HepG2 (cell line): Measurements from ENCODE around the gene PSMC5. TPM values are rescaled to one million over a fixed set of nuclear protein-coding genes. Genes with fewer than 3 reads are reported as not detected.

Experiments used
- ATAC-seq: fragments of 200-7000 bp; cut with Tn5 transposase; 3 replicates; pipeline ENCODE4 v1.9.1; 2020; ENCODE audit warnings: mild to moderate bottlenecking, moderate library complexity
- BruUV-seq: library from RNA; stranded (reverse); fragments of 400-500 nt; replicated peaks from 2 replicates; lab custom pipeline; 2021; lab: Mats Ljungman, UMichigan
- CTCF ChIA-PET: fragments of 300-600 bp; formaldehyde crosslinking; extraction: SDS; loops from one replicate; lab custom pipeline; 2021; ENCODE audit warnings: low total read pairs, inconsistent platforms, low intra/inter-chr PET ratio; lab: Yijun Ruan, JAX
- POLR2A ChIA-PET: fragments of 350-600 bp; sonication (Branson Sonifier 250); formaldehyde crosslinking; loops from one replicate; lab custom pipeline; 2020; ENCODE audit warnings: antibody characterized with exemption, inconsistent platforms; lab: Yijun Ruan, JAX
- DNase-seq: peaks from one replicate; pipeline ENCODE4 v3.0.0-alpha.2; 2015; ENCODE audit warnings: low spot score
- FAIRE-seq: peaks from 3 replicates; lab custom pipeline; 2011; peaks lifted over from hg19 to GRCh38; lab: Jason Lieb, UNC
- H2AFZ ChIP-seq: one replicate; pipeline ENCODE4 v1.6.1; 2011; ENCODE audit warnings: low read length, inconsistent platforms
- H3K27ac ChIP-seq: fragments of 300-600 bp; 3 replicates; pipeline ENCODE4 v1.8.0; 2011; ENCODE audit warnings: mixed run types, mild to moderate bottlenecking, mixed read lengths, low read length, inconsistent platforms; ENCODE audit not compliant: insufficient read depth; ENCODE audit errors: extremely low read length
- H3K27me3 ChIP-seq, 2 experiments: fragments of 200-600 bp in 1 of 2; 2 replicates in 1 of 2; 3 replicates in 1 of 2; pipeline versions ENCODE4 v1.6.0 to v1.8.0; 2011; ENCODE audit warnings: low read length in 2 of 2, mild to moderate bottlenecking in 2 of 2, moderate library complexity in 2 of 2, inconsistent platforms in 1 of 2; ENCODE audit not compliant: insufficient read depth in 2 of 2, control insufficient read depth in 1 of 2
- H3K36me3 ChIP-seq, 2 experiments: fragments of 200-600 bp in 1 of 2; replicated peaks in 1 of 2; 2 replicates in 1 of 2; 3 replicates in 1 of 2; pipeline versions ENCODE4 v1.5.1 to v1.8.0; 2011; ENCODE audit warnings: low read length in 2 of 2, inconsistent platforms in 1 of 2; ENCODE audit not compliant: insufficient read depth in 2 of 2, control insufficient read depth in 1 of 2
- H3K4me1 ChIP-seq: 2 replicates; pipeline ENCODE4 v1.5.1; 2012; ENCODE audit warnings: low read length, inconsistent platforms; ENCODE audit not compliant: insufficient read depth
- H3K4me2 ChIP-seq: 2 replicates; pipeline ENCODE4 v1.6.0; 2011; ENCODE audit warnings: low read depth, low read length, inconsistent platforms
- H3K4me3 ChIP-seq, 3 experiments: fragments of 200-600 bp in 1 of 3; sonication (generic), shearing (Covaris generic) in 1 of 3; replicated peaks in 1 of 3; 2 replicates each; pipeline ENCODE4 v1.5.1; 2011 to 2016; ENCODE audit warnings: low read length in 3 of 3, inconsistent platforms in 2 of 3, low read depth in 2 of 3, mild to moderate bottlenecking in 2 of 3, control low read depth in 1 of 3, mixed read lengths in 1 of 3; ENCODE audit not compliant: insufficient read depth in 1 of 3
- H3K79me2 ChIP-seq: one replicate; pipeline ENCODE4 v1.6.1; 2011; ENCODE audit warnings: low read length, inconsistent platforms; ENCODE audit not compliant: insufficient read depth
- H3K9ac ChIP-seq: 2 replicates; pipeline ENCODE4 v1.6.0; 2011; ENCODE audit warnings: mild to moderate bottlenecking, low read depth, low read length, inconsistent platforms; ENCODE audit not compliant: insufficient read depth
- H3K9me3 ChIP-seq: 2 replicates; pipeline ENCODE4 v1.5.1; 2012; ENCODE audit warnings: mild to moderate bottlenecking, low read length
- H4K20me1 ChIP-seq: 2 replicates; pipeline ENCODE4 v1.6.0; 2011; ENCODE audit warnings: inconsistent platforms, mild to moderate bottlenecking, low read length, moderate library complexity; ENCODE audit not compliant: insufficient read depth
- CREBL2 ChIP-seq: sonication (generic); formaldehyde crosslinking; IDR thresholded peaks from 2 replicates; pipeline ENCODE4 v1.8.1; 2023; ENCODE audit warnings: missing genetic modification reagents, mild to moderate bottlenecking, borderline replicate concordance
- HES4 ChIP-seq: sonication (generic); formaldehyde crosslinking; IDR thresholded peaks from 2 replicates; pipeline ENCODE4 v1.9.0; 2021; ENCODE audit warnings: mild to moderate bottlenecking, missing genetic modification reagents, borderline replicate concordance
- HOXA5 ChIP-seq: sonication (generic); formaldehyde crosslinking; IDR thresholded peaks from 2 replicates; pipeline ENCODE4 v1.4.0; 2020; ENCODE audit warnings: missing genetic modification reagents
- MAX ChIP-seq: IDR thresholded peaks from 2 replicates; pipeline ENCODE4 v1.6.1; 2012; ENCODE audit warnings: inconsistent platforms
- MAZ ChIP-seq, 2 experiments: sonication (generic) in 1 of 2; formaldehyde crosslinking in 1 of 2; IDR thresholded peaks; 2 replicates each; pipeline versions ENCODE4 v1.5.0 to v1.6.1; 2012 to 2020; ENCODE audit warnings: low read depth in 2 of 2, mild to moderate bottlenecking in 2 of 2, borderline replicate concordance in 1 of 2, improper control_type of control experiment in 1 of 2, low read length in 1 of 2, missing genetic modification reagents in 1 of 2, moderate library complexity in 1 of 2
- MTF2 ChIP-seq: sonication (generic); formaldehyde crosslinking; IDR thresholded peaks from 2 replicates; pipeline ENCODE4 v1.5.0; 2020; ENCODE audit warnings: missing genetic modification reagents, borderline replicate concordance
- PAX8 ChIP-seq: sonication (generic); formaldehyde crosslinking; IDR thresholded peaks from 2 replicates; pipeline ENCODE4 v1.8.0; 2022; ENCODE audit warnings: mild to moderate bottlenecking, missing genetic modification reagents, borderline replicate concordance
- PITX1 ChIP-seq: sonication (generic); formaldehyde crosslinking; IDR thresholded peaks from 2 replicates; pipeline ENCODE4 v1.5.1; 2020; ENCODE audit warnings: mild to moderate bottlenecking, missing genetic modification reagents
- RBM39 ChIP-seq: fragments of 200-400 bp; formaldehyde crosslinking; IDR thresholded peaks from one replicate; pipeline ENCODE4 v1.6.1; 2018; ENCODE audit warnings: antibody characterized with exemption, mild to moderate bottlenecking, low read depth, low read length; ENCODE audit not compliant: poor library complexity, severe bottlenecking
- RFXANK ChIP-seq: IDR thresholded peaks from 2 replicates; pipeline ENCODE4 v1.6.1; 2016
- SATB2 ChIP-seq: sonication (generic); formaldehyde crosslinking; IDR thresholded peaks from 2 replicates; pipeline ENCODE4 v1.5.0; 2020; ENCODE audit warnings: missing genetic modification reagents
- SPEN ChIP-seq: sonication (generic); formaldehyde crosslinking; IDR thresholded peaks from 2 replicates; pipeline ENCODE4 v1.5.1; 2020; ENCODE audit warnings: low read depth, mild to moderate bottlenecking, missing genetic modification reagents
- TARDBP ChIP-seq: sonication (generic); formaldehyde crosslinking; IDR thresholded peaks from 2 replicates; pipeline ENCODE4 v1.8.0; 2022; ENCODE audit warnings: mild to moderate bottlenecking, missing genetic modification reagents
- TOPORS ChIP-seq: sonication (generic); formaldehyde crosslinking; IDR thresholded peaks from 2 replicates; pipeline ENCODE4 v1.8.0; 2023; ENCODE audit warnings: mild to moderate bottlenecking, missing genetic modification reagents
- ZBTB1 ChIP-seq: sonication (generic); formaldehyde crosslinking; IDR thresholded peaks from 2 replicates; pipeline ENCODE4 v1.4.0; 2020; ENCODE audit warnings: missing genetic modification reagents, borderline replicate concordance
- ZBTB44 ChIP-seq: sonication (generic); formaldehyde crosslinking; IDR thresholded peaks from 2 replicates; pipeline ENCODE4 v1.4.0; 2020; ENCODE audit warnings: missing genetic modification reagents
- ZNF121 ChIP-seq: sonication (generic); formaldehyde crosslinking; IDR thresholded peaks from 2 replicates; pipeline ENCODE4 v1.5.0; 2020; ENCODE audit warnings: mild to moderate bottlenecking, missing genetic modification reagents
- ZNF564 ChIP-seq: sonication (generic); formaldehyde crosslinking; IDR thresholded peaks from 2 replicates; pipeline ENCODE4 v1.8.1; 2023; ENCODE audit warnings: mild to moderate bottlenecking, missing genetic modification reagents
- ZNF615 ChIP-seq: sonication (generic); formaldehyde crosslinking; IDR thresholded peaks from 2 replicates; pipeline ENCODE4 v1.5.0; 2020; ENCODE audit warnings: mild to moderate bottlenecking, missing genetic modification reagents, borderline replicate concordance
- ZNF816 ChIP-seq: sonication (generic); formaldehyde crosslinking; IDR thresholded peaks from 2 replicates; pipeline ENCODE4 v1.8.0; 2022; ENCODE audit warnings: missing genetic modification reagents, mild to moderate bottlenecking, borderline replicate concordance
- ZSCAN31 ChIP-seq: sonication (generic); formaldehyde crosslinking; IDR thresholded peaks from 2 replicates; pipeline ENCODE4 v1.5.0; 2020; ENCODE audit warnings: low read depth, mild to moderate bottlenecking, missing genetic modification reagents
- WGBS: methylation state at CpG from one replicate; pipeline ENCODE4 v1.1.6; 2017; ENCODE audit warnings: low lambda C conversion rate; 5-methylcytosine and 5-hydroxymethylcytosine counted together
- in situ Hi-C: cut with HindIII; loops from 2 replicates; pipeline ENCODE4 v1.10.0; 2017; ENCODE audit warnings: low pct_unique_long_range_greater_than_20kb; ENCODE audit not compliant: extremely low pct_ligation_motif_present
- intact Hi-C: fragments of 100-400 bp; cut with micrococcal nuclease; formaldehyde crosslinking; loops from one replicate; pipeline ENCODE4 v1.10.0; 2022; ENCODE audit not compliant: unreplicated experiment
- polyA plus RNA-seq, 8 experiments: library from polyadenylated mRNA; depleted of rRNA in 3 of 8; stranded (reverse) in 7 of 8; unstranded in 1 of 8; fragments of >200 nt; fragmentation: Illumina TruSeq in 4 of 8; extraction: Trizol in 4 of 8; gene quantifications; 2 replicates each; pipeline versions ENCODE4 v1.2.1 to v1.2.3, GENCODE V29; 2011 to 2016; ENCODE audit warnings: low read depth in 4 of 8, missing spikeins in 1 of 8, mixed read lengths in 1 of 8; ENCODE audit not compliant: insufficient read depth in 1 of 8
- total RNA-seq, 5 experiments: library from RNA; depleted of rRNA; stranded (reverse); fragments of >200 nt; fragmentation: Illumina TruSeq; extraction: Trizol; gene quantifications; 2 replicates each; pipeline ENCODE4 v1.2.3, GENCODE V29; 2016; ENCODE audit warnings: low read depth in 1 of 5

Gene PSMC5
- total and polyA plus RNA-seq, 2 of the 13 experiments (the other 11 are each of a cell fraction or from before 2014, with no cell fraction given), result 35.3 to 128 TPM

- TF ChIP-seq ZNF564 (CRISPR knock-in tag) (peak; percentile 33; the same call in 1 of the 2 replicates), HOXA5 (peak; percentile 77), RFXANK (CRISPR knock-in tag) (0 out of 2 replicates have a peak, but pooled peaks have one; percentile 48), SATB2 (CRISPR knock-in tag) (peak; percentile 62; the same call in 1 of the 2 replicates), PAX8 (CRISPR knock-in tag) (peak; percentile 85; the same call in 1 of the 2 replicates), SPEN (CRISPR knock-in tag) (peak; percentile 82), ZBTB1 (CRISPR knock-in tag) (peak; percentile 90), HES4 (CRISPR knock-in tag) (no peak; the same call in 1 of the 2 replicates)
These were observed at the start of gene PSMC5, which contains the start of gene FTSJ3 (continued) for GRCh38 chr17:63827002-63827800.

GRCh38 chr17:63780507-63780906, 46.7 kb upstream of the PSMC5 start:
- BruUV-seq, result no TSS peak
- Histone ChIP-seq H3K27me3 (no peaks in the 10 kb centered on the region), H3K27ac (no peak overlapping the region), H3K4me2 (no peak overlapping the region), H3K36me3 (peaks cover 15 to 72% of the 10 kb centered on the region in 2 experiments), H3K9ac (no peak overlapping the region), H3K9me3 (no peaks in the 10 kb centered on the region), H3K4me1 (peaks cover 92% of the 10 kb centered on the region), H4K20me1 (peaks cover 63% of the 10 kb centered on the region), H3K4me3 (no peak overlapping the region), H3K79me2 (peaks cover 96% of the 10 kb centered on the region), H2AFZ (no peak overlapping the region)
- DNase-seq (no peak), ATAC-seq (no peak), FAIRE-seq (no peak)
- CTCF ChIA-PET, result no interaction called here
- POLR2A ChIA-PET, result no interaction called here
- intact Hi-C loops, result no loop called here
- 100% methylated on average over 1 of the region's 1 CpG for WGBS
- in situ Hi-C loops, result no loop called here
- TF ChIP-seq TOPORS (no peak), RBM39 (no peak), CREBL2 (CRISPR knock-in tag) (no peak), MAZ (IDR thresholded peaks at IDR 0.05; ENCODE audit: borderline replicate concordance, low read depth, low read length) (no peak), MAZ (CRISPR knock-in tag; IDR thresholded peaks at IDR 0.05; ENCODE audit: low read depth) (no peak), ZSCAN31 (CRISPR knock-in tag) (no peak), MTF2 (no peak), MAX (no peak), ZBTB44 (CRISPR knock-in tag) (no peak), TARDBP (CRISPR knock-in tag) (no peak), PITX1 (CRISPR knock-in tag) (no peak), ZNF615 (CRISPR knock-in tag) (no peak), ZNF816 (CRISPR knock-in tag) (no peak), ZNF121 (CRISPR knock-in tag) (no peak)
